H9 (cell line): ENCODE results near the gene CLOCK. TPM values are rescaled to one million over a fixed set of nuclear protein-coding genes. Genes with fewer than 3 reads are reported as not detected.
A peak's percentile ranks its signal among the peaks of the same experiment; 100 is the strongest.

ENCODE experiments used
- DNase-seq: peaks from one replicate; pipeline ENCODE4 v3.0.0-alpha.2; 2017
- H2AFZ ChIP-seq: one replicate; pipeline ENCODE4 v1.6.1; 2013; ENCODE audit warnings: mild to moderate bottlenecking, low read length, control low read depth, moderate library complexity
- H2AK5ac ChIP-seq: 2 replicates; pipeline ENCODE4 v1.6.1; 2013; ENCODE audit warnings: low read length, control low read depth, mixed read lengths; ENCODE audit not compliant: insufficient read length
- H2BK120ac ChIP-seq: one replicate; pipeline ENCODE4 v1.6.1; 2013; ENCODE audit warnings: low read depth, mild to moderate bottlenecking, low read length, control low read depth, inconsistent platforms; ENCODE audit not compliant: poor library complexity, severe bottlenecking
- H2BK12ac ChIP-seq: 2 replicates; pipeline ENCODE4 v1.6.1; 2013; ENCODE audit warnings: low read length, control low read depth, mixed read lengths, low read depth; ENCODE audit not compliant: insufficient read length
- H2BK15ac ChIP-seq: 2 replicates; pipeline ENCODE4 v1.6.1; 2013; ENCODE audit warnings: low read depth, low read length, control low read depth
- H2BK20ac ChIP-seq: one replicate; pipeline ENCODE4 v1.6.1; 2013; ENCODE audit warnings: low read depth, mild to moderate bottlenecking, low read length, control low read depth, inconsistent platforms; ENCODE audit not compliant: poor library complexity, severe bottlenecking
- H2BK5ac ChIP-seq: 2 replicates; pipeline ENCODE4 v1.6.1; 2013; ENCODE audit warnings: low read length, control low read depth, mixed read lengths; ENCODE audit not compliant: insufficient read length
- H3K14ac ChIP-seq: 2 replicates; pipeline ENCODE4 v1.6.1; 2013; ENCODE audit warnings: low read length, control low read depth; ENCODE audit not compliant: insufficient read depth
- H3K18ac ChIP-seq: 2 replicates; pipeline ENCODE4 v1.6.1; 2013; ENCODE audit warnings: low read depth, mild to moderate bottlenecking, mixed read lengths, low read length, control low read depth; ENCODE audit not compliant: insufficient read length
- H3K23ac ChIP-seq: 2 replicates; pipeline ENCODE4 v1.6.1; 2013; ENCODE audit warnings: low read length, control low read depth, mixed read lengths, low read depth; ENCODE audit not compliant: insufficient read length
- H3K23me2 ChIP-seq: 2 replicates; pipeline ENCODE4 v1.6.1; 2013; ENCODE audit warnings: low read depth, mild to moderate bottlenecking, mixed read lengths, low read length, control low read depth; ENCODE audit not compliant: insufficient read length, poor library complexity, severe bottlenecking
- H3K27ac ChIP-seq: 2 replicates; pipeline ENCODE4 v1.5.1; 2013; ENCODE audit warnings: low read length, control low read depth, mixed read lengths, low read depth; ENCODE audit not compliant: insufficient read length
- H3K27me3 ChIP-seq: 2 replicates; pipeline ENCODE4 v1.6.1; 2013; ENCODE audit warnings: low read length, control low read depth, inconsistent platforms; ENCODE audit not compliant: insufficient read depth
- H3K4ac ChIP-seq: 2 replicates; pipeline ENCODE4 v1.6.1; 2013; ENCODE audit warnings: low read depth, mild to moderate bottlenecking, control low read depth, inconsistent platforms, low read length, moderate library complexity
- H3K4me1 ChIP-seq: 2 replicates; pipeline ENCODE4 v1.6.1; 2013; ENCODE audit warnings: low read length, control low read depth, inconsistent platforms; ENCODE audit not compliant: insufficient read depth
- H3K4me2 ChIP-seq: 2 replicates; pipeline ENCODE4 v1.6.1; 2013; ENCODE audit warnings: low read length, control low read depth, mixed read lengths; ENCODE audit not compliant: insufficient read length, insufficient read depth
- H3K56ac ChIP-seq: 2 replicates; pipeline ENCODE4 v1.6.1; 2013; ENCODE audit warnings: low read depth, mild to moderate bottlenecking, mixed read lengths, low read length, control low read depth; ENCODE audit not compliant: insufficient read length
- H3K79me1 ChIP-seq: 2 replicates; pipeline ENCODE4 v1.6.1; 2013; ENCODE audit warnings: low read depth, mild to moderate bottlenecking, moderate library complexity, low read length, control low read depth, inconsistent platforms; ENCODE audit not compliant: insufficient read depth, poor library complexity, severe bottlenecking
- H3K79me2 ChIP-seq: 2 replicates; pipeline ENCODE4 v1.6.1; 2013; ENCODE audit warnings: low read length, control low read depth, inconsistent platforms; ENCODE audit not compliant: insufficient read depth
- H3K9ac ChIP-seq: 2 replicates; pipeline ENCODE4 v1.6.1; 2013; ENCODE audit warnings: low read length, control low read depth, mixed read lengths; ENCODE audit not compliant: insufficient read length; ENCODE audit errors: extremely low read depth
- H3K9me3 ChIP-seq: one replicate; pipeline ENCODE4 v1.6.1; 2013; ENCODE audit warnings: low read depth, low read length, inconsistent platforms; ENCODE audit not compliant: control insufficient read depth
- H3T11ph ChIP-seq: one replicate; pipeline ENCODE4 v1.6.1; 2013; ENCODE audit warnings: mild to moderate bottlenecking, low read length, control low read depth, inconsistent platforms
- H4K20me1 ChIP-seq: one replicate; pipeline ENCODE4 v1.6.1; 2013; ENCODE audit not compliant: control insufficient read depth, insufficient read length, insufficient read depth
- H4K5ac ChIP-seq: 2 replicates; pipeline ENCODE4 v1.6.1; 2013; ENCODE audit warnings: low read depth, mild to moderate bottlenecking, mixed read lengths, low read length, control low read depth; ENCODE audit not compliant: insufficient read length
- H4K8ac ChIP-seq: replicated peaks from 2 replicates; pipeline ENCODE4 v1.6.1; 2013; ENCODE audit warnings: low read length, control low read depth, mixed read lengths, low read depth; ENCODE audit not compliant: insufficient read length
- H4K91ac ChIP-seq: 2 replicates; pipeline ENCODE4 v1.6.1; 2013; ENCODE audit warnings: low read depth, mild to moderate bottlenecking, moderate library complexity, mixed read lengths, low read length, control low read depth; ENCODE audit not compliant: insufficient read length
- H3K27ac Mint-ChIP-seq, 3 experiments: 2 replicates in 2 of 3; 3 replicates in 1 of 3; pipeline ENCODE4 v1.8.0; 2020 to 2021; ENCODE audit warnings: mixed read lengths in 3 of 3, mild to moderate bottlenecking in 1 of 3, moderate library complexity in 1 of 3
- H3K27me3 Mint-ChIP-seq: 2 replicates; pipeline ENCODE4 v1.8.0; 2021; ENCODE audit warnings: low read depth, mild to moderate bottlenecking, moderate library complexity, mixed read lengths
- H3K36me3 Mint-ChIP-seq, 3 experiments: 2 replicates in 2 of 3; 3 replicates in 1 of 3; pipeline ENCODE4 v1.8.0; 2020 to 2021; ENCODE audit warnings: low read depth in 3 of 3, mixed read lengths in 3 of 3; ENCODE audit not compliant: insufficient read depth in 1 of 3
- H3K4me1 Mint-ChIP-seq, 2 experiments: 2 replicates each; pipeline ENCODE4 v1.8.0; 2020; ENCODE audit warnings: mixed read lengths in 2 of 2
- H3K4me3 Mint-ChIP-seq, 2 experiments: 2 replicates in 1 of 2; 3 replicates in 1 of 2; pipeline ENCODE4 v1.8.0; 2020 to 2021; ENCODE audit warnings: mild to moderate bottlenecking in 2 of 2, mixed read lengths in 2 of 2, moderate library complexity in 1 of 2
- H3K9me3 Mint-ChIP-seq, 2 experiments: 2 replicates in 1 of 2; 3 replicates in 1 of 2; pipeline ENCODE4 v1.8.0; 2020; ENCODE audit warnings: mild to moderate bottlenecking in 2 of 2, mixed read lengths in 2 of 2, moderate library complexity in 1 of 2
- CTCF ChIP-seq: fragments of 200-600 bp; sonication (generic); conservative IDR thresholded peaks from 3 replicates; pipeline ENCODE4 v1.8.0; 2021; ENCODE audit warnings: antibody characterized with exemption, mild to moderate bottlenecking
- WGBS: extraction: QIAGEN DNeasy Blood & Tissue Kit; methylation state at CpG from one replicate; pipeline ENCODE4 v1.1.7; 2013; ENCODE audit warnings: missing lambda C conversion rate, low lambda C conversion rate, mixed read lengths; ENCODE audit not compliant: insufficient read length; ENCODE audit errors: extremely low coverage; 5-methylcytosine and 5-hydroxymethylcytosine counted together
- total RNA-seq: library from RNA; stranded (reverse); gene quantifications from 2 replicates; pipeline ENCODE4 v1.2.1, GENCODE V29; 2021

Gene CLOCK
- total RNA-seq, 1 experiment from 2014 or later: 16.2 TPM

- H3K4me2 ChIP-seq: no peak overlapping the region
- H3K27ac Mint-ChIP-seq: no peak overlapping the region
Measured at GRCh38 chr4:55546506-55546755, 278 bp downstream of the CLOCK start.

More at GRCh38 chr4:55546506-55546755, 278 bp downstream of the CLOCK start:
- Histone ChIP-seq H3K4me1 (peaks cover 8% of the 10 kb centered on the region; the same call in 1 of the 2 replicates), H3K18ac (peak overlapping the region; percentile 79), H3K27ac (no peak overlapping the region), H4K91ac (no peak overlapping the region), H3K27me3 (no peaks in the 10 kb centered on the region), H2AK5ac (no peak overlapping the region), H3K4ac (no peak overlapping the region), H4K5ac (no peak overlapping the region), H2BK15ac (no peak overlapping the region), H3K23me2 (peaks cover 6% of the 10 kb centered on the region), H3K23ac (no peak overlapping the region), H2BK12ac (no peak overlapping the region), H3K79me2 (peaks cover 9% of the 10 kb centered on the region; the same call in 1 of the 2 replicates), H4K20me1 (no peaks in the 10 kb centered on the region), H3K14ac (peak overlapping the region; percentile 85; the same call in 1 of the 2 replicates), H3K79me1 (no peaks in the 10 kb centered on the region), H4K8ac (no peak overlapping the region), H3K9ac (peak overlapping the region; percentile 36), H3K9me3 (no peaks in the 10 kb centered on the region), H2BK5ac (no peak overlapping the region), H2BK120ac (no peak overlapping the region), H3K56ac (no peak overlapping the region), H2BK20ac (no peak overlapping the region), H2AFZ (no peak overlapping the region), H3T11ph (no peak overlapping the region)
- Mint-ChIP-seq H3K36me3 (no peaks in the 10 kb centered on the region), H3K4me1 (peaks cover 43 to 45% of the 10 kb centered on the region in 2 experiments), H3K9me3 (no peaks in the 10 kb centered on the region), H3K27me3 (no peaks in the 10 kb centered on the region), H3K4me3 (peak overlapping the region; percentile 92 to 94)
- no peak for DNase-seq
- TF ChIP-seq CTCF: no peak
- no CpG with 5 or more reads among the region's 16 CpGs for WGBS
